ENCODE measurements around the gene NLRP9.

GRCh38 chr19:55690109-55690768 is 48.0 kb downstream of the NLRP9 start:
- TF ChIP-seq CTCF (conservative IDR thresholded peaks at IDR 0.05 in 1 of 2, IDR thresholded peaks at IDR 0.05 in 1 of 2; ENCODE audit: low read depth in 1 of 2, low read length in 2 of 2) (no peak), EZH2 (IDR thresholded peaks at IDR 0.05; ENCODE audit: low read length, missing control alignments) (no peak)

All from fibroblast of lung (primary cell).